PC-9 (cell line): ENCODE measurements around the gene CALY.

Experiments
- EZH2 ChIP-seq: fragments of 200-600 bp; sonication (generic); IDR thresholded peaks from 2 replicates; pipeline ENCODE4 v1.8.0; 2017; ENCODE audit warnings: antibody characterized with exemption, low read depth
- TF ChIP-seq, protein P1 (sequence below): fragments of 200-600 bp; sonication (generic); conservative IDR thresholded peaks from 2 replicates; pipeline ENCODE4 v1.6.1; 2017; ENCODE audit warnings: mixed run types, antibody characterized with exemption, mild to moderate bottlenecking, moderate library complexity

DNA sequence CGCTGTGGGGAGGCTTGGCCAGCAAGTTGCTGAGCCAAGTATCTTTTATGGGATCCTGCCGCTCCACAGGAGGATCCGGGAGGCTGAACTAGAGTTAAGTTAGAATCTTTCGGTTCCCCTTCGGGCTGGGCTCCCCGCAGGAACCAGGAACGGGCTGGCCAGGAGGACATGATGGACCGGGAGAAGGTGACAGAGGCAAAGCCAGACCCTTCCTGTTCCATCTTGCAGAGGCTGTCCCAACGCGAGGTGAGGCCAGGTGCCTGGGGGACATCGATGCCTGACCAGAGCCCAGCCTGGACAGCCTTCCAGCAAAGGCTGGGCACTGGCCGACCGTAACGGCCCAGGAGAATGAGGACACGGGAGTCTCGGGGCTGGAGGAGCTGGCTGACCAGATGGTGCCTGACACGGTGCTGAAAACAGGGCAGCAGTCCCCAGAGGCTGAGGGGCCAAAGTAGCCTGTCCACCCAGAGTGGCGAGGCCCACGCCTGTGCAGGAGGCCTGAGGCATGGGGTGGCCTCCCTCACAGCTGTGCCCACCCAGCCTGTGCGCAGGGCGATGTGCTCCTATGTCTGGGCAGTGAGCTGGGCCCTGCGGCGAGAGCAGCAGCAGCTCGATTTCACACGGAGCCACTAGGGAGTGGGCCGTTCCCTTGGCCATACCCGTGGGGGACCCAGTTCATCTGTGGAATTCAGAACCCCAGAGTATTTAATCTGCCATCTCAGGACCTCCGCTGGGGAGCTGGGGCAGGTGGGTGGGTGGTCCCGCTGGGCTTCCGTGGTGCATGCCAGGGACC is 40.5 kb upstream of the CALY start:
- TF ChIP-seq, protein P1, sequence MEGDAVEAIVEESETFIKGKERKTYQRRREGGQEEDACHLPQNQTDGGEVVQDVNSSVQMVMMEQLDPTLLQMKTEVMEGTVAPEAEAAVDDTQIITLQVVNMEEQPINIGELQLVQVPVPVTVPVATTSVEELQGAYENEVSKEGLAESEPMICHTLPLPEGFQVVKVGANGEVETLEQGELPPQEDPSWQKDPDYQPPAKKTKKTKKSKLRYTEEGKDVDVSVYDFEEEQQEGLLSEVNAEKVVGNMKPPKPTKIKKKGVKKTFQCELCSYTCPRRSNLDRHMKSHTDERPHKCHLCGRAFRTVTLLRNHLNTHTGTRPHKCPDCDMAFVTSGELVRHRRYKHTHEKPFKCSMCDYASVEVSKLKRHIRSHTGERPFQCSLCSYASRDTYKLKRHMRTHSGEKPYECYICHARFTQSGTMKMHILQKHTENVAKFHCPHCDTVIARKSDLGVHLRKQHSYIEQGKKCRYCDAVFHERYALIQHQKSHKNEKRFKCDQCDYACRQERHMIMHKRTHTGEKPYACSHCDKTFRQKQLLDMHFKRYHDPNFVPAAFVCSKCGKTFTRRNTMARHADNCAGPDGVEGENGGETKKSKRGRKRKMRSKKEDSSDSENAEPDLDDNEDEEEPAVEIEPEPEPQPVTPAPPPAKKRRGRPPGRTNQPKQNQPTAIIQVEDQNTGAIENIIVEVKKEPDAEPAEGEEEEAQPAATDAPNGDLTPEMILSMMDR: no peak
- no peak for TF ChIP-seq EZH2
